ENCODE data around the gene HMGB4.

Gene HMGB4

DNA sequence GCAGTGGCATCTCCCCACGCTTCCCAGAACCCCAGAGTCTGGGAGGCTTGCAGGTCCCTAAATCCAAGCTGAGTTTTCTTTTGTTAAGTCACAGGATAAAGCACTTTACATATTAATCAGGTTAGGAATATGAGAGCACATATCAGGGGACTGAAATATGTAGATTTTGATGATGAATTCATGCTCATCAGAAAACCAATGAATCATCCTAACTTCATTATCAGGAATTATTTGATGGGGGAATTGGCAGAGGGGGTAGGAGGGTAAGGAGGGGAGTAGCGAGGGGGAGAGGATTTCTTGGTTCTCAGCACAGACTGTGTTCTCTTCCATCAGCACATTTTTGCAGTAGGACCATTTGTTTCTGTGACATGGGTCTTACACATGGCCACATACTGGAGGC is 32.1 kb downstream of the HMGB4 start:
- H2BK5ac ChIP-seq (ENCODE audit: low read length), result no peak overlapping the region
- H3K4me2 ChIP-seq (ENCODE audit: insufficient read depth, low read length, poor library complexity, severe bottlenecking), result no peak overlapping the region
- H4K91ac ChIP-seq (ENCODE audit: low read depth, low read length, poor library complexity), result no peak overlapping the region
- H3K9ac ChIP-seq (ENCODE audit: low read depth, low read length, poor library complexity), result no peak overlapping the region
- H3K18ac ChIP-seq (ENCODE audit: low read length), result no peak overlapping the region
- no peak overlapping the region for H3K4me3 ChIP-seq (ENCODE audit: low read length in 2 of 2)
- H2AK5ac ChIP-seq (ENCODE audit: low read depth, low read length), result no peak overlapping the region
- no peaks in the 10 kb centered on the region for H3K36me3 ChIP-seq (replicated peaks in 1 of 2; ENCODE audit: control insufficient read depth in 2 of 2, insufficient read depth in 2 of 2, low read length in 2 of 2)
- H3K79me1 ChIP-seq (ENCODE audit: low read depth, low read length), result no peaks in the 10 kb centered on the region
- H3K23ac ChIP-seq (ENCODE audit: low read depth, low read length, poor library complexity), result no peak overlapping the region
- peaks cover 0 to 4% of the 10 kb centered on the region in 2 donors for H3K4me1 ChIP-seq (ENCODE audit: control insufficient read depth in 2 of 2, insufficient read depth in 1 of 2, low read depth in 1 of 2, low read length in 2 of 2)
- WGBS, 2 donors (ENCODE audit: extremely low coverage in 2 of 2, insufficient read length in 2 of 2, insufficient replicate concordance in 1 of 2), result no CpG with 5 or more reads among the region's 2 CpGs
- H3K14ac ChIP-seq (ENCODE audit: low read length), result no peak overlapping the region
- no peak overlapping the region for H4K8ac ChIP-seq (ENCODE audit: low read depth, low read length)
- H3K9me3 ChIP-seq (replicated peaks in 1 of 2; ENCODE audit: control insufficient read depth in 2 of 2, insufficient read depth in 1 of 2, low read depth in 1 of 2, low read length in 2 of 2), result no peaks in the 10 kb centered on the region
- no peaks in the 10 kb centered on the region for H3K27me3 ChIP-seq (ENCODE audit: control insufficient read depth in 3 of 3, insufficient read depth in 3 of 3, low read depth in 1 of 3, low read length in 3 of 3)
- no peak overlapping the region for H2BK120ac ChIP-seq (ENCODE audit: low read depth, low read length)
- no peak overlapping the region for H2AFZ ChIP-seq (ENCODE audit: low read length)
- no peak for DNase-seq (ENCODE audit: low spot score)
- H2BK12ac ChIP-seq (ENCODE audit: low read length), result no peak overlapping the region
- no peak overlapping the region for H2BK15ac ChIP-seq (ENCODE audit: low read length)
- H3K4ac ChIP-seq (ENCODE audit: low read length), result no peak overlapping the region
- H3K27ac ChIP-seq (replicated peaks; ENCODE audit: low read length), result no peak overlapping the region

DNA sequence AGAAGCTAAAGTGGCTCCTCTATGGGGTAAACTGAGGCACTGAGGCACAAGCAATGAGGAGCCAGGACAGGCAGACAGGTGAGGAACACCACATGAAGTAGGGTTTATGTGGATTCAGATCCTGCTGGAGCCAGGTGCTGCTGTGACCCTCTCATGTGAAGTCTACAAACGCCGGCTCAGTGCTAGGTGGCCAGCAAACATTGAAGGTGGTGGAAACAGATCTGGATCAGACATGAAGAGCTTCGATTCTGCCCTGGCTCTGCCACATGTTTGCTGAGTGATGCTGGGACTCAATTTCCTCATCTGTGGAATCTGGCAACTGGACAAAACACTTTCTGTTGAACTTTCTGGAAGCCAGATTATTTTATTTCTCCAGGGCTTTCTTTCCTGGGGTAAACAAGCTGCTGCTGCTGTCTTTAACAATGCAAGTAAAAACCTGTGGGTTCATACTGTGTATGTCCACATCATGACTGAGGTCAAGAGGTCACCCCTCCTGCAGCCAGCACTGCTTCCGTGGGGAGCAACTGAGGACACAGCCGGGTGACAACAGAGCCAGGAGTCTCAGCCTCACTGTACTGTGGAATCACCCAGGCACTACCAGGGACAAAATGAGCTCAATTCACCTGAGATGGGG is 33.3 kb downstream of the HMGB4 start:
- H3K4me3 ChIP-seq (ENCODE audit: low read length in 2 of 2), result no peak overlapping the region
- H3K9me3 ChIP-seq (replicated peaks in 1 of 2; ENCODE audit: control insufficient read depth in 2 of 2, insufficient read depth in 1 of 2, low read depth in 1 of 2, low read length in 2 of 2), result no peaks in the 10 kb centered on the region
- no peak overlapping the region for H3K4me2 ChIP-seq (ENCODE audit: insufficient read depth, low read length, poor library complexity, severe bottlenecking)
- no peak overlapping the region for H2BK120ac ChIP-seq (ENCODE audit: low read depth, low read length)
- no peak overlapping the region for H2BK12ac ChIP-seq (ENCODE audit: low read length)
- no peaks in the 10 kb centered on the region for H3K79me1 ChIP-seq (ENCODE audit: low read depth, low read length)
- no peak overlapping the region for H2BK15ac ChIP-seq (ENCODE audit: low read length)
- H3K36me3 ChIP-seq (replicated peaks in 1 of 2; ENCODE audit: control insufficient read depth in 2 of 2, insufficient read depth in 2 of 2, low read length in 2 of 2), result no peaks in the 10 kb centered on the region
- H3K14ac ChIP-seq (ENCODE audit: low read length), result no peak overlapping the region
- H3K27me3 ChIP-seq (ENCODE audit: control insufficient read depth in 3 of 3, insufficient read depth in 3 of 3, low read depth in 1 of 3, low read length in 3 of 3), result no peaks in the 10 kb centered on the region
- H4K8ac ChIP-seq (ENCODE audit: low read depth, low read length), result no peak overlapping the region
- H3K4me1 ChIP-seq (ENCODE audit: control insufficient read depth in 2 of 2, insufficient read depth in 1 of 2, low read depth in 1 of 2, low read length in 2 of 2), result peaks cover 0 to 4% of the 10 kb centered on the region in 2 donors
- H3K27ac ChIP-seq (replicated peaks; ENCODE audit: low read length), result no peak overlapping the region
- no peak overlapping the region for H3K9ac ChIP-seq (ENCODE audit: low read depth, low read length, poor library complexity)
- no peak for DNase-seq (ENCODE audit: low spot score)
- H3K4ac ChIP-seq (ENCODE audit: low read length), result no peak overlapping the region
- WGBS, 2 donors (ENCODE audit: extremely low coverage in 2 of 2, insufficient read length in 2 of 2, insufficient replicate concordance in 1 of 2), result no CpG with 5 or more reads among the region's 5 CpGs
- no peak overlapping the region for H2BK5ac ChIP-seq (ENCODE audit: low read length)
- H2AK5ac ChIP-seq (ENCODE audit: low read depth, low read length), result no peak overlapping the region
- H2AFZ ChIP-seq (ENCODE audit: low read length), result no peak overlapping the region
- no peak overlapping the region for H3K23ac ChIP-seq (ENCODE audit: low read depth, low read length, poor library complexity)
- no peak overlapping the region for H3K18ac ChIP-seq (ENCODE audit: low read length)
- H4K91ac ChIP-seq (ENCODE audit: low read depth, low read length, poor library complexity), result no peak overlapping the region

DNA sequence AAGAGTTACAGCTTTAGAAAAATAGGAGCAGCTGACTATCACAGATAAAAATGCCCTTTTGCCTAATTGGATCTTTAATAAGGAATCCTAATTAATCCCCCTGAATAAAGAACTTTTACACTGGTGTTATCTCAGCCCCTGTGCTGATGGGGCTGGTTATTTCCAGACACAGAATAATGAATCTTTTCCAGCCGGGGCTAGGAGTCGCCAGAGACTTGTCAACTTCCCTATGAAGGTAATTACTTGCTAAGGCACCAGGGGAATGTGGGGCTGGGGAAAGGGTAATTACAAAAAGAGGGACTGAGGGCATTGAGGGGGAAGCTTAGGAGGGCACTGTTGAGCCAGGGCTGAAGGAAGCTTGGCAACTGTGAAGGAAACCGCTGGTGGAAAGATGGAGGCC is 34.5 kb downstream of the HMGB4 start:
- no peaks in the 10 kb centered on the region for H3K9me3 ChIP-seq (replicated peaks in 1 of 2; ENCODE audit: control insufficient read depth in 2 of 2, insufficient read depth in 1 of 2, low read depth in 1 of 2, low read length in 2 of 2)
- no peak overlapping the region for H2BK12ac ChIP-seq (ENCODE audit: low read length)
- no peak overlapping the region for H2BK120ac ChIP-seq (ENCODE audit: low read depth, low read length)
- no peak overlapping the region for H2BK5ac ChIP-seq (ENCODE audit: low read length)
- H3K79me1 ChIP-seq (ENCODE audit: low read depth, low read length), result no peaks in the 10 kb centered on the region
- H3K36me3 ChIP-seq (replicated peaks in 1 of 2; ENCODE audit: control insufficient read depth in 2 of 2, insufficient read depth in 2 of 2, low read length in 2 of 2), result no peaks in the 10 kb centered on the region
- H2BK15ac ChIP-seq (ENCODE audit: low read length), result no peak overlapping the region
- H3K9ac ChIP-seq (ENCODE audit: low read depth, low read length, poor library complexity), result no peak overlapping the region
- no peak overlapping the region for H2AK5ac ChIP-seq (ENCODE audit: low read depth, low read length)
- no peak overlapping the region for H2AFZ ChIP-seq (ENCODE audit: low read length)
- H4K91ac ChIP-seq (ENCODE audit: low read depth, low read length, poor library complexity), result no peak overlapping the region
- H3K23ac ChIP-seq (ENCODE audit: low read depth, low read length, poor library complexity), result no peak overlapping the region
- no peak overlapping the region for H3K18ac ChIP-seq (ENCODE audit: low read length)
- no peak overlapping the region for H3K4me3 ChIP-seq (ENCODE audit: low read length in 2 of 2)
- no CpG with 5 or more reads among the region's 3 CpGs for WGBS, 2 donors (ENCODE audit: extremely low coverage in 2 of 2, insufficient read length in 2 of 2, insufficient replicate concordance in 1 of 2)
- no peak overlapping the region for H4K8ac ChIP-seq (ENCODE audit: low read depth, low read length)
- no peak overlapping the region for H3K4me2 ChIP-seq (ENCODE audit: insufficient read depth, low read length, poor library complexity, severe bottlenecking)
- H3K27ac ChIP-seq (replicated peaks; ENCODE audit: low read length), result no peak overlapping the region
- no peak overlapping the region for H3K4ac ChIP-seq (ENCODE audit: low read length)
- DNase-seq (ENCODE audit: low spot score), result no peak
- peaks cover 0 to 3% of the 10 kb centered on the region in 2 donors for H3K4me1 ChIP-seq (ENCODE audit: control insufficient read depth in 2 of 2, insufficient read depth in 1 of 2, low read depth in 1 of 2, low read length in 2 of 2)
- no peak overlapping the region for H3K14ac ChIP-seq (ENCODE audit: low read length)
- H3K27me3 ChIP-seq (ENCODE audit: control insufficient read depth in 3 of 3, insufficient read depth in 3 of 3, low read depth in 1 of 3, low read length in 3 of 3), result no peaks in the 10 kb centered on the region

DNA sequence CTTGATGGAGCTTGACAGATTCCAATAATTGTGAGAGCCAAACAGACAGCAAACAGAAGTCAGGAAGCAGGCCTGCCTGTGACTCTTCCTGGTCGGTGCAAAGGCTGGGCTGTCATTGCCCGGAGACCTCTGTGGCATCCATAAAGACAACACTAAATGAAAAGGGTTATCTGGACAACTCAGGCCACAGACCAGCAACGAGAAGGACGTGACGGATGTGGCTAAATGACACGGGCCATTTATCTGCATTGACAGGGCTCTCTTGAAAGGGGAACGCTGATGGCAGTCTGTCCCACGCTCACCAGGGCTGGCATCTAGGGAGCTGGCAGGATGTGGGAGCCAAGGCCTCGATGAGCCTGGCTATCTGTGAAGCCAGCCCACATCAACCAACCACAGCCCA is 35.0 kb downstream of the HMGB4 start:
- Histone ChIP-seq H2BK120ac (ENCODE audit: low read depth, low read length) (no peak overlapping the region), H3K23ac (ENCODE audit: low read depth, low read length, poor library complexity) (no peak overlapping the region), H3K79me1 (ENCODE audit: low read depth, low read length) (no peaks in the 10 kb centered on the region), H2AK5ac (ENCODE audit: low read depth, low read length) (no peak overlapping the region), H3K4me1 (ENCODE audit: control insufficient read depth in 2 of 2, insufficient read depth in 1 of 2, low read depth in 1 of 2, low read length in 2 of 2) (no peaks in the 10 kb centered on the region), H3K4ac (ENCODE audit: low read length) (no peak overlapping the region), H3K9me3 (replicated peaks in 1 of 2; ENCODE audit: control insufficient read depth in 2 of 2, insufficient read depth in 1 of 2, low read depth in 1 of 2, low read length in 2 of 2) (no peaks in the 10 kb centered on the region), H4K91ac (ENCODE audit: low read depth, low read length, poor library complexity) (no peak overlapping the region), H2BK15ac (ENCODE audit: low read length) (no peak overlapping the region), H3K14ac (ENCODE audit: low read length) (no peak overlapping the region), H4K8ac (ENCODE audit: low read depth, low read length) (no peak overlapping the region), H3K27me3 (ENCODE audit: control insufficient read depth in 3 of 3, insufficient read depth in 3 of 3, low read depth in 1 of 3, low read length in 3 of 3) (no peaks in the 10 kb centered on the region), H3K4me2 (ENCODE audit: insufficient read depth, low read length, poor library complexity, severe bottlenecking) (no peak overlapping the region), H2BK5ac (ENCODE audit: low read length) (no peak overlapping the region), H2AFZ (ENCODE audit: low read length) (no peak overlapping the region), H3K18ac (ENCODE audit: low read length) (no peak overlapping the region), H3K9ac (ENCODE audit: low read depth, low read length, poor library complexity) (no peak overlapping the region), H2BK12ac (ENCODE audit: low read length) (no peak overlapping the region), H3K36me3 (replicated peaks in 1 of 2; ENCODE audit: control insufficient read depth in 2 of 2, insufficient read depth in 2 of 2, low read length in 2 of 2) (no peaks in the 10 kb centered on the region), H3K4me3 (ENCODE audit: low read length in 2 of 2) (no peak overlapping the region), H3K27ac (replicated peaks; ENCODE audit: low read length) (no peak overlapping the region)
- no CpG with 5 or more reads among the region's 9 CpGs for WGBS, 2 donors (ENCODE audit: extremely low coverage in 2 of 2, insufficient read length in 2 of 2, insufficient replicate concordance in 1 of 2)
- DNase-seq (ENCODE audit: low spot score), result no peak

Data from neuronal stem cell (in vitro differentiated cells).